B cell (primary cell): ENCODE data around the gene EFNB2. TPM values are rescaled to one million over a fixed set of nuclear protein-coding genes. Genes with fewer than 3 reads are reported as not detected.

ENCODE experiments used
- ATAC-seq: fragments of 200-7000 bp; cut with Tn5 transposase; one replicate; pipeline ENCODE4 v1.10.0; 2021; ENCODE audit warnings: low read depth, mild to moderate bottlenecking, moderate number of reproducible peaks, moderate library complexity
- CTCF ChIA-PET: fragments of 350-600 bp; sonication (Branson Sonifier 250); formaldehyde crosslinking; loops from one replicate; lab custom pipeline; 2021; ENCODE audit warnings: antibody characterized with exemption, inconsistent platforms; lab: Charles Lee
- POLR2A ChIA-PET: fragments of 350-600 bp; sonication (Branson Sonifier 250); formaldehyde crosslinking; loops from one replicate; lab custom pipeline; 2021; ENCODE audit warnings: antibody characterized with exemption; lab: Charles Lee
- DNase-seq: peaks from one replicate; pipeline ENCODE4 v3.0.0; 2013
- H2AFZ ChIP-seq: 2 replicates; pipeline ENCODE4 v1.6.1; 2012; ENCODE audit warnings: mild to moderate bottlenecking, low read depth, low read length; ENCODE audit not compliant: insufficient read depth, poor library complexity, severe bottlenecking
- H3K27ac ChIP-seq, 2 donors: 1 replicate in 1 of 2; 2 replicates in 1 of 2; pipeline ENCODE4 v1.5.1; 2012 to 2013; ENCODE audit warnings: low read length in 2 of 2, mild to moderate bottlenecking in 2 of 2, moderate library complexity in 1 of 2
- H3K27me3 ChIP-seq, 4 experiments: fragments of 200-600 bp in 1 of 4; sonication (generic) in 1 of 4; replicated peaks in 1 of 4; 1 replicate in 2 of 4; 2 replicates in 2 of 4; pipeline versions ENCODE4 v1.6.1 to v1.7.0; 2013 to 2016; ENCODE audit warnings: low read length in 3 of 4, mild to moderate bottlenecking in 2 of 4, mixed read lengths in 1 of 4, moderate library complexity in 1 of 4; ENCODE audit not compliant: insufficient read depth in 4 of 4, control insufficient read depth in 3 of 4; ENCODE audit errors: control extremely low read depth in 1 of 4
- H3K36me3 ChIP-seq, 2 experiments: replicated peaks in 1 of 2; 1 replicate in 1 of 2; 2 replicates in 1 of 2; pipeline versions ENCODE4 v1.6.1 to v1.7.1; 2013; ENCODE audit warnings: low read length in 1 of 2; ENCODE audit not compliant: insufficient read depth in 2 of 2, control insufficient read depth in 1 of 2; ENCODE audit errors: control extremely low read depth in 1 of 2, extremely low read depth in 1 of 2
- H3K4me1 ChIP-seq, 2 donors: fragments of 200-600 bp in 1 of 2; sonication (generic) in 1 of 2; 1 replicate in 1 of 2; 2 replicates in 1 of 2; pipeline versions ENCODE4 v1.5.1 to v1.6.1; 2013 to 2017; ENCODE audit warnings: low read length in 2 of 2; ENCODE audit not compliant: control insufficient read depth in 2 of 2, insufficient read depth in 2 of 2
- H3K4me2 ChIP-seq: replicated peaks from 2 replicates; pipeline ENCODE3; 2012; ENCODE audit warnings: mild to moderate bottlenecking, low read depth, low read length; ENCODE audit not compliant: poor library complexity, severe bottlenecking
- H3K4me3 ChIP-seq, 5 experiments: fragments of 200-600 bp in 1 of 5; sonication (generic) in 1 of 5; 1 replicate in 3 of 5; 2 replicates in 2 of 5; pipeline versions ENCODE4 v1.5.1 to v1.7.0; 2011 to 2016; ENCODE audit warnings: low read length in 4 of 5, mild to moderate bottlenecking in 4 of 5, low read depth in 2 of 5, control low read depth in 1 of 5, moderate library complexity in 1 of 5; ENCODE audit not compliant: insufficient read depth in 1 of 5; ENCODE audit errors: control extremely low read depth in 1 of 5, extremely low read depth in 1 of 5
- H3K79me2 ChIP-seq: fragments of 200-600 bp; sonication (generic); one replicate; pipeline ENCODE4 v1.6.0; 2016; ENCODE audit warnings: low read length; ENCODE audit not compliant: control insufficient read depth, insufficient read depth
- H3K9ac ChIP-seq: fragments of 200-600 bp; sonication (generic); 2 replicates; pipeline ENCODE4 v1.6.1; 2017; ENCODE audit warnings: mild to moderate bottlenecking, low read length, moderate library complexity
- H3K9me3 ChIP-seq, 3 donors: one replicate each; pipeline versions ENCODE4 v1.6.1 to v1.7.1; 2013; ENCODE audit warnings: low read length in 2 of 3; ENCODE audit not compliant: control insufficient read depth in 2 of 3, insufficient read depth in 1 of 3; ENCODE audit errors: control extremely low read depth in 1 of 3
- H4K20me1 ChIP-seq: 2 replicates; pipeline ENCODE4 v1.6.0; 2012; ENCODE audit warnings: mild to moderate bottlenecking, low read length; ENCODE audit not compliant: insufficient read depth, control insufficient read depth, poor library complexity, severe bottlenecking
- H3K27ac Mint-ChIP-seq: one replicate; pipeline ENCODE4 v1.8.0; 2021; ENCODE audit warnings: mixed read lengths
- H3K27me3 Mint-ChIP-seq: one replicate; pipeline ENCODE4 v1.8.0; 2021; ENCODE audit warnings: mixed read lengths
- H3K4me1 Mint-ChIP-seq: one replicate; pipeline ENCODE4 v1.8.0; 2021; ENCODE audit warnings: mixed read lengths
- H3K4me3 Mint-ChIP-seq: one replicate; pipeline ENCODE4 v1.8.0; 2021; ENCODE audit warnings: mixed read lengths
- H3K9me3 Mint-ChIP-seq: one replicate; pipeline ENCODE4 v1.8.0; 2022; ENCODE audit warnings: mixed read lengths; ENCODE audit not compliant: insufficient read depth
- EZH2 ChIP-seq: IDR thresholded peaks from 2 replicates; pipeline ENCODE4 v1.6.1; 2012; ENCODE audit warnings: borderline replicate concordance, low read depth, mild to moderate bottlenecking, moderate library complexity, low read length; ENCODE audit not compliant: insufficient read depth, poor library complexity, severe bottlenecking
- WGBS: methylation state at CpG from one replicate; pipeline ENCODE4 v1.1.5; 2013; ENCODE audit warnings: missing lambda C conversion rate; ENCODE audit not compliant: insufficient coverage; 5-methylcytosine and 5-hydroxymethylcytosine counted together
- intact Hi-C: fragments of 100-400 bp; cut with micrococcal nuclease; formaldehyde crosslinking; loops from one replicate; pipeline ENCODE4 v1.10.0; 2022
- polyA plus RNA-seq: library from polyadenylated mRNA; depleted of rRNA; stranded (reverse); fragments of >200 nt; gene quantifications from 2 replicates; pipeline ENCODE4 v1.2.3, GENCODE V29; 2012
- total RNA-seq, 2 donors: library from RNA; stranded (reverse); fragments of 120-200 nt in 1 of 2; gene quantifications; 1 replicate in 1 of 2; 2 replicates in 1 of 2; pipeline versions ENCODE4 v1.2.3 to v1.2.4, GENCODE V29; 2013 to 2022
- TF ChIP-seq, protein P1 (sequence below): fragments of 200-600 bp; IDR thresholded peaks from one replicate; pipeline ENCODE4 v1.8.0; 2022; ENCODE audit warnings: antibody characterized with exemption, mild to moderate bottlenecking

The EFNB2 gene
- total and polyA plus RNA-seq, 2 donors (not counting 1 experiment from before 2014, with no cell fraction given), result 0.04 to 1.2 TPM

DNA sequence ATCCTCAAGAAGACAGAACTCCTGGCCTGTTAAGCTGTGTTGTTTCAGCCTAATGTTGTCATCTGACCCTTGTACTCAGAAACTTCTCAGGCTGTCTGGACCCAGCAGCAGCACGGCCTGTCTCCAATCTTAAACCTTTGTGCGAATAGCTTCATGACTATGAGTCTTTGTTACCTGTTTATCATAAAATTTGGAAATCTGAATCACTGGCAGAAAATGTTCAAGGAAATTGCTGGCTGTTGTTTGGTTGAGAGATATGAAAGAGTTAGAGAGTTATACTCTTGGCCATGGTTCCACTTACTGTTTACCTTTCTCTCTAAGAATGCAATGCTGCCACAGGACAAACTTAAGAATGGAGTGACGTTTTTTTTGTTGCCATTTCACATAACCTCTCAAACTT lies 59.6 kb downstream of the EFNB2 start:
- Histone ChIP-seq H3K4me3 (no peak overlapping the region), H3K27ac (no peak overlapping the region), H3K9me3 (peaks cover 0 to 3% (median 0%) of the 10 kb centered on the region in 3 donors), H3K79me2 (no peaks in the 10 kb centered on the region), H3K9ac (no peak overlapping the region), H3K4me2 (no peak overlapping the region), H3K36me3 (no peaks in the 10 kb centered on the region), H3K4me1 (no peaks in the 10 kb centered on the region), H4K20me1 (no peaks in the 10 kb centered on the region), H2AFZ (no peak overlapping the region), H3K27me3 (no peaks in the 10 kb centered on the region)
- TF ChIP-seq, protein P1, sequence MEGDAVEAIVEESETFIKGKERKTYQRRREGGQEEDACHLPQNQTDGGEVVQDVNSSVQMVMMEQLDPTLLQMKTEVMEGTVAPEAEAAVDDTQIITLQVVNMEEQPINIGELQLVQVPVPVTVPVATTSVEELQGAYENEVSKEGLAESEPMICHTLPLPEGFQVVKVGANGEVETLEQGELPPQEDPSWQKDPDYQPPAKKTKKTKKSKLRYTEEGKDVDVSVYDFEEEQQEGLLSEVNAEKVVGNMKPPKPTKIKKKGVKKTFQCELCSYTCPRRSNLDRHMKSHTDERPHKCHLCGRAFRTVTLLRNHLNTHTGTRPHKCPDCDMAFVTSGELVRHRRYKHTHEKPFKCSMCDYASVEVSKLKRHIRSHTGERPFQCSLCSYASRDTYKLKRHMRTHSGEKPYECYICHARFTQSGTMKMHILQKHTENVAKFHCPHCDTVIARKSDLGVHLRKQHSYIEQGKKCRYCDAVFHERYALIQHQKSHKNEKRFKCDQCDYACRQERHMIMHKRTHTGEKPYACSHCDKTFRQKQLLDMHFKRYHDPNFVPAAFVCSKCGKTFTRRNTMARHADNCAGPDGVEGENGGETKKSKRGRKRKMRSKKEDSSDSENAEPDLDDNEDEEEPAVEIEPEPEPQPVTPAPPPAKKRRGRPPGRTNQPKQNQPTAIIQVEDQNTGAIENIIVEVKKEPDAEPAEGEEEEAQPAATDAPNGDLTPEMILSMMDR, result no peak
- TF ChIP-seq EZH2, result no peak
- intact Hi-C loops, result no loop called here
- peaks cover 3% of the 10 kb centered on the region for H3K4me1 Mint-ChIP-seq
- WGBS, result 88% methylated on average over 3 of the region's 3 CpGs
- H3K9me3 Mint-ChIP-seq, result no peaks in the 10 kb centered on the region
- ATAC-seq (no peak), DNase-seq (no peak)
- H3K27ac Mint-ChIP-seq, result no peak overlapping the region
- no peak overlapping the region for H3K4me3 Mint-ChIP-seq
- ChIA-PET CTCF (no interaction called here), POLR2A (no interaction called here)
- peaks cover 12% of the 10 kb centered on the region for H3K27me3 Mint-ChIP-seq

GRCh38 chr13:106474912-106475311 lies 60.5 kb downstream of the EFNB2 start:
- 97% methylated on average over 6 of the region's 6 CpGs for WGBS
- Histone ChIP-seq H3K9me3 (peaks cover 0 to 3% (median 0%) of the 10 kb centered on the region in 3 donors), H4K20me1 (no peaks in the 10 kb centered on the region), H3K27ac (no peak overlapping the region), H3K4me1 (no peaks in the 10 kb centered on the region), H2AFZ (no peak overlapping the region), H3K4me2 (no peak overlapping the region), H3K36me3 (no peaks in the 10 kb centered on the region), H3K9ac (no peak overlapping the region), H3K27me3 (no peaks in the 10 kb centered on the region), H3K4me3 (no peak overlapping the region), H3K79me2 (no peaks in the 10 kb centered on the region)
- H3K4me1 Mint-ChIP-seq, result peaks cover 3% of the 10 kb centered on the region
- ChIA-PET CTCF (no interaction called here), POLR2A (no interaction called here)
- H3K4me3 Mint-ChIP-seq, result no peak overlapping the region
- DNase-seq, result no peak
- TF ChIP-seq, protein P1, result no peak
- TF ChIP-seq EZH2, result no peak
- ATAC-seq, result no peak
- peaks cover 12% of the 10 kb centered on the region for H3K27me3 Mint-ChIP-seq
- H3K27ac Mint-ChIP-seq, result no peak overlapping the region
- H3K9me3 Mint-ChIP-seq, result no peaks in the 10 kb centered on the region
- intact Hi-C loops, result no loop called here
